ENCODE results near the gene TTLL12.

TTLL12 gene

GRCh38 chr22:43188829-43189545 lies 2.1 kb upstream of the TTLL12 start:
- peak overlapping the region; percentile 46 for H3K27ac Mint-ChIP-seq
- peak overlapping the region; percentile 49 for H3K4me3 Mint-ChIP-seq
- peaks cover 16% of the 10 kb centered on the region for H3K4me1 Mint-ChIP-seq
- peaks cover 5% of the 10 kb centered on the region for H3K36me3 Mint-ChIP-seq
- H3K27me3 Mint-ChIP-seq = no peaks in the 10 kb centered on the region
- no peaks in the 10 kb centered on the region for H3K9me3 Mint-ChIP-seq

- peaks cover 5% of the 10 kb centered on the region for H3K36me3 Mint-ChIP-seq
- H3K27ac Mint-ChIP-seq = peak overlapping the region; percentile 93
- H3K27me3 Mint-ChIP-seq = no peaks in the 10 kb centered on the region
- no peaks in the 10 kb centered on the region for H3K9me3 Mint-ChIP-seq
- H3K4me1 Mint-ChIP-seq = peaks cover 21% of the 10 kb centered on the region
- peak overlapping the region; percentile 89 for H3K4me3 Mint-ChIP-seq
Measured at GRCh38 chr22:43187171-43188099, 501 bp upstream of the TTLL12 start.

- Mint-ChIP-seq H3K4me1 (peaks cover 24% of the 10 kb centered on the region), H3K9me3 (no peaks in the 10 kb centered on the region), H3K27ac (no peak overlapping the region), H3K36me3 (peaks cover 2% of the 10 kb centered on the region), H3K4me3 (peak overlapping the region; percentile 87), H3K27me3 (no peaks in the 10 kb centered on the region)
Measured at GRCh38 chr22:43185860-43186261, 1.1 kb downstream of the TTLL12 start.

- Mint-ChIP-seq H3K27me3 (no peaks in the 10 kb centered on the region), H3K9me3 (no peaks in the 10 kb centered on the region), H3K4me1 (peaks cover 21% of the 10 kb centered on the region), H3K4me3 (peak overlapping the region; percentile 67), H3K36me3 (peaks cover 3% of the 10 kb centered on the region), H3K27ac (no peak overlapping the region)
Measured at GRCh38 chr22:43183496-43184277, 3.2 kb downstream of the TTLL12 start.

GRCh38 chr22:43182726-43183125 lies 4.2 kb downstream of the TTLL12 start:
- Mint-ChIP-seq H3K27me3 (no peaks in the 10 kb centered on the region), H3K9me3 (no peaks in the 10 kb centered on the region), H3K4me3 (no peak overlapping the region), H3K27ac (no peak overlapping the region), H3K36me3 (peaks cover 5% of the 10 kb centered on the region), H3K4me1 (peaks cover 21% of the 10 kb centered on the region)

- H3K4me3 Mint-ChIP-seq = no peak overlapping the region
- no peak overlapping the region for H3K27ac Mint-ChIP-seq
- peaks cover 5% of the 10 kb centered on the region for H3K36me3 Mint-ChIP-seq
- H3K27me3 Mint-ChIP-seq = no peaks in the 10 kb centered on the region
- peaks cover 21% of the 10 kb centered on the region for H3K4me1 Mint-ChIP-seq
- H3K9me3 Mint-ChIP-seq = no peaks in the 10 kb centered on the region
Measured at GRCh38 chr22:43182118-43182517, 4.8 kb downstream of the TTLL12 start.

- no peak overlapping the region for H3K4me3 Mint-ChIP-seq
- H3K4me1 Mint-ChIP-seq = peaks cover 21% of the 10 kb centered on the region
- no peaks in the 10 kb centered on the region for H3K9me3 Mint-ChIP-seq
- H3K36me3 Mint-ChIP-seq = peaks cover 5% of the 10 kb centered on the region
- H3K27ac Mint-ChIP-seq = no peak overlapping the region
- H3K27me3 Mint-ChIP-seq = no peaks in the 10 kb centered on the region
Measured at GRCh38 chr22:43181321-43182076, 5.4 kb downstream of the TTLL12 start.

GRCh38 chr22:43180670-43181069 lies 6.3 kb downstream of the TTLL12 start:
- Mint-ChIP-seq H3K4me3 (no peak overlapping the region), H3K36me3 (peaks cover 8% of the 10 kb centered on the region), H3K27me3 (no peaks in the 10 kb centered on the region), H3K4me1 (peaks cover 21% of the 10 kb centered on the region), H3K27ac (no peak overlapping the region), H3K9me3 (no peaks in the 10 kb centered on the region)

GRCh38 chr22:43179911-43180195 lies 7.1 kb downstream of the TTLL12 start:
- H3K27ac Mint-ChIP-seq = no peak overlapping the region
- no peaks in the 10 kb centered on the region for H3K9me3 Mint-ChIP-seq
- H3K4me1 Mint-ChIP-seq = peaks cover 15% of the 10 kb centered on the region
- H3K27me3 Mint-ChIP-seq = no peaks in the 10 kb centered on the region
- no peak overlapping the region for H3K4me3 Mint-ChIP-seq
- peaks cover 8% of the 10 kb centered on the region for H3K36me3 Mint-ChIP-seq

- peaks cover 7% of the 10 kb centered on the region for H3K36me3 Mint-ChIP-seq
- no peak overlapping the region for H3K4me3 Mint-ChIP-seq
- H3K4me1 Mint-ChIP-seq = peaks cover 12% of the 10 kb centered on the region
- H3K27me3 Mint-ChIP-seq = no peaks in the 10 kb centered on the region
- H3K9me3 Mint-ChIP-seq = no peaks in the 10 kb centered on the region
- no peak overlapping the region for H3K27ac Mint-ChIP-seq
Measured at GRCh38 chr22:43179146-43179910, 7.6 kb downstream of the TTLL12 start.

GRCh38 chr22:43177479-43177878 lies 9.5 kb downstream of the TTLL12 start:
- H3K4me1 Mint-ChIP-seq = peaks cover 4% of the 10 kb centered on the region
- H3K4me3 Mint-ChIP-seq = no peak overlapping the region
- no peak overlapping the region for H3K27ac Mint-ChIP-seq
- no peaks in the 10 kb centered on the region for H3K27me3 Mint-ChIP-seq
- H3K9me3 Mint-ChIP-seq = no peaks in the 10 kb centered on the region
- peaks cover 8% of the 10 kb centered on the region for H3K36me3 Mint-ChIP-seq

- no peak overlapping the region for H3K4me3 Mint-ChIP-seq
- H3K27me3 Mint-ChIP-seq = no peaks in the 10 kb centered on the region
- no peaks in the 10 kb centered on the region for H3K4me1 Mint-ChIP-seq
- H3K9me3 Mint-ChIP-seq = no peaks in the 10 kb centered on the region
- peaks cover 9% of the 10 kb centered on the region for H3K36me3 Mint-ChIP-seq
- H3K27ac Mint-ChIP-seq = no peak overlapping the region
Measured at GRCh38 chr22:43176090-43176489, 10.8 kb downstream of the TTLL12 start.

GRCh38 chr22:43174941-43175531 lies 11.9 kb downstream of the TTLL12 start:
- H3K4me3 Mint-ChIP-seq = no peak overlapping the region
- no peaks in the 10 kb centered on the region for H3K4me1 Mint-ChIP-seq
- no peaks in the 10 kb centered on the region for H3K9me3 Mint-ChIP-seq
- no peaks in the 10 kb centered on the region for H3K27me3 Mint-ChIP-seq
- peaks cover 11% of the 10 kb centered on the region for H3K36me3 Mint-ChIP-seq
- H3K27ac Mint-ChIP-seq = no peak overlapping the region

- H3K27me3 Mint-ChIP-seq = no peaks in the 10 kb centered on the region
- H3K36me3 Mint-ChIP-seq = peaks cover 11% of the 10 kb centered on the region
- no peaks in the 10 kb centered on the region for H3K4me1 Mint-ChIP-seq
- no peak overlapping the region for H3K27ac Mint-ChIP-seq
- H3K4me3 Mint-ChIP-seq = no peak overlapping the region
- H3K9me3 Mint-ChIP-seq = no peaks in the 10 kb centered on the region
Measured at GRCh38 chr22:43173976-43174720, 12.8 kb downstream of the TTLL12 start.
